ENCODE measurements around the gene JUP.

GRCh38 chr17:41773190-41773588, 13.3 kb downstream of the JUP start:
- peak in 2 of 6 experiments; percentile 4 to 16 for TF ChIP-seq CTCF (IDR thresholded peaks at IDR 0.05)
- TF ChIP-seq POLR2A (IDR thresholded peaks at IDR 0.05), result peak in 2 of 4 donors; percentile 45 to 56

All from esophagus squamous epithelium (tissue), 4 donors.